K562 (cell line): ENCODE measurements around the gene VSIG2. TPM values are rescaled to one million over a fixed set of nuclear protein-coding genes. Genes with fewer than 3 reads are reported as not detected.

ENCODE experiments used
- ATF7 ChIP-seq: fragments of 450-650 bp; IDR thresholded peaks from 2 replicates; pipeline ENCODE4 v1.7.1; 2014; ENCODE audit warnings: mild to moderate bottlenecking, moderate library complexity
- CHD2 ChIP-seq: IDR thresholded peaks from 2 replicates; pipeline ENCODE4 v1.6.1; 2011; ENCODE audit warnings: low read depth, low read length
- CXXC5 ChIP-seq: fragments of 250-450 bp; sonication (Bioruptor Pico); IDR thresholded peaks from 2 replicates; pipeline ENCODE4 v1.8.0; 2022; ENCODE audit warnings: inconsistent platforms, mild to moderate bottlenecking, moderate library complexity
- ETV1 ChIP-seq: fragments of 450-650 bp; conservative IDR thresholded peaks from 2 replicates; pipeline ENCODE4 v1.6.1; 2016; ENCODE audit warnings: missing genetic modification characterization, control low read depth, low read depth, missing compliant biosample characterization
- GTF2A2 ChIP-seq: IDR thresholded peaks from 2 replicates; pipeline ENCODE4 v1.6.1; 2016; ENCODE audit warnings: mild to moderate bottlenecking, missing genetic modification characterization, missing compliant biosample characterization
- GTF2E2 ChIP-seq: fragments of 200-800 bp; sonication (Bioruptor generic); IDR thresholded peaks from 2 replicates; pipeline ENCODE4 v1.6.1; 2016; ENCODE audit warnings: missing genetic modification characterization, missing compliant biosample characterization
- HCFC1 ChIP-seq: IDR thresholded peaks from 2 replicates; pipeline ENCODE4 v1.6.1; 2012; ENCODE audit warnings: low read depth, low read length, improper control_type of control experiment
- HDAC1 ChIP-seq, 2 experiments: fragments of 450-650 bp; IDR thresholded peaks; 2 replicates each; pipeline ENCODE4 v1.6.1; 2016 to 2017; ENCODE audit warnings: inconsistent platforms in 1 of 2, mild to moderate bottlenecking in 1 of 2, moderate library complexity in 1 of 2
- HIVEP1 ChIP-seq: fragments of 250-450 bp; sonication (Bioruptor Pico); IDR thresholded peaks from 2 replicates; pipeline ENCODE4 v1.4.0; 2020; ENCODE audit warnings: mild to moderate bottlenecking
- KDM4B ChIP-seq, 2 experiments: fragments of 450-650 bp in 1 of 2; sonication (generic) in 1 of 2; IDR thresholded peaks; 2 replicates each; pipeline ENCODE4 v1.6.1; 2016 to 2017; ENCODE audit warnings: borderline replicate concordance in 2 of 2, antibody characterized with exemption in 1 of 2, low read depth in 1 of 2, mild to moderate bottlenecking in 1 of 2
- NELFE ChIP-seq: IDR thresholded peaks from 2 replicates; pipeline ENCODE4 v1.6.1; 2011; ENCODE audit warnings: mild to moderate bottlenecking; ENCODE audit not compliant: insufficient read depth, insufficient read length
- NFRKB ChIP-seq: fragments of 450-650 bp; IDR thresholded peaks from 2 replicates; pipeline ENCODE4 v1.6.1; 2016; ENCODE audit warnings: low read depth
- POLR2G ChIP-seq: fragments of 200-400 bp; formaldehyde crosslinking; IDR thresholded peaks from 2 replicates; pipeline ENCODE4 v1.6.1; 2017; ENCODE audit warnings: low read depth, mild to moderate bottlenecking, antibody characterized with exemption, low read length, moderate library complexity
- PTTG1 ChIP-seq: fragments of 450-650 bp; IDR thresholded peaks from 2 replicates; pipeline ENCODE4 v1.6.1; 2016; ENCODE audit warnings: low read depth, mild to moderate bottlenecking, missing genetic modification characterization, missing compliant biosample characterization
- SAFB ChIP-seq: fragments of 200-400 bp; formaldehyde crosslinking; IDR thresholded peaks from 2 replicates; pipeline ENCODE4 v1.6.1; 2017; ENCODE audit warnings: low read depth, low read length, borderline replicate concordance
- SMARCE1 ChIP-seq: fragments of 450-650 bp; IDR thresholded peaks from 2 replicates; pipeline ENCODE4 v1.7.1; 2016; ENCODE audit warnings: mild to moderate bottlenecking
- SP1 ChIP-seq: sonication (generic); formaldehyde crosslinking; IDR thresholded peaks from 2 replicates; pipeline ENCODE4 v1.8.1; 2022; ENCODE audit warnings: mild to moderate bottlenecking, missing genetic modification reagents
- SPI1 ChIP-seq: IDR thresholded peaks from 2 replicates; pipeline ENCODE4 v1.6.1; 2011; ENCODE audit warnings: low read depth, low read length, control low read depth, borderline replicate concordance
- TAF1 ChIP-seq: IDR thresholded peaks from 2 replicates; pipeline ENCODE4 v1.6.1; 2011; ENCODE audit warnings: mild to moderate bottlenecking, low read length, moderate library complexity; ENCODE audit not compliant: insufficient read depth, control insufficient read depth, severe bottlenecking; ENCODE audit errors: extremely low read depth
- TCFL5 ChIP-seq: fragments of 250-450 bp; sonication (Bioruptor Pico); conservative IDR thresholded peaks from 2 replicates; pipeline ENCODE4 v1.6.1; 2021; ENCODE audit warnings: mild to moderate bottlenecking, moderate library complexity, matching md5 sums
- TRIM24 ChIP-seq, 2 experiments: fragments of 450-650 bp; IDR thresholded peaks; 2 replicates each; pipeline ENCODE4 v1.6.1; 2016
- YY1 ChIP-seq, 3 experiments: IDR thresholded peaks; 2 replicates each; pipeline ENCODE4 v1.6.1; 2011; ENCODE audit warnings: low read length in 2 of 3, mild to moderate bottlenecking in 2 of 3, moderate library complexity in 2 of 3, borderline replicate concordance in 1 of 3, control low read depth in 1 of 3, low read depth in 1 of 3; ENCODE audit not compliant: insufficient read depth in 3 of 3, insufficient replicate concordance in 2 of 3, control insufficient read depth in 1 of 3, insufficient read length in 1 of 3; ENCODE audit errors: extremely low read depth in 1 of 3
- ZNF197 ChIP-seq: fragments of 200-800 bp; sonication (Bioruptor generic); IDR thresholded peaks from 2 replicates; pipeline ENCODE4 v1.6.1; 2016; ENCODE audit warnings: low read depth, missing genetic modification characterization, missing compliant biosample characterization
- polyA plus RNA-seq, 8 experiments: library from polyadenylated mRNA; depleted of rRNA in 4 of 8; stranded (reverse) in 5 of 8; unstranded in 3 of 8; fragments of >200 nt; fragmentation: Nextera tagmentation in 2 of 8; fragmentation: Illumina TruSeq in 1 of 8; extraction: Ambion mirVana in 2 of 8; extraction: Trizol in 1 of 8; gene quantifications; 2 replicates each; pipeline versions ENCODE4 v1.2.1 to v1.2.3, GENCODE V29; 2011 to 2014; ENCODE audit warnings: inconsistent platforms in 1 of 8, missing spikeins in 1 of 8
- total RNA-seq, 7 experiments: library from RNA; depleted of rRNA in 6 of 7; stranded (reverse); fragments of >200 nt in 6 of 7; fragmentation: Illumina TruSeq in 2 of 7; extraction: Trizol in 2 of 7; gene quantifications; 2 replicates each; pipeline versions ENCODE4 v1.2.1 to v1.2.3, GENCODE V29; 2011 to 2021; ENCODE audit warnings: low replicate concordance in 1 of 7
- TF ChIP-seq, protein P1 (sequence below): sonication (generic); formaldehyde crosslinking; IDR thresholded peaks from 2 replicates; pipeline ENCODE4 v1.8.1; 2023; ENCODE audit warnings: mild to moderate bottlenecking, missing genetic modification reagents
- TF ChIP-seq, protein P2 (sequence below): fragments of 250-450 bp; sonication (Bioruptor Pico); IDR thresholded peaks from 2 replicates; pipeline ENCODE4 v1.9.0; 2021; ENCODE audit warnings: mild to moderate bottlenecking, inconsistent platforms

The VSIG2 gene
- total and polyA plus RNA-seq, 9 of the 15 experiments (the other 6 are each of a cell fraction or from before 2014, with no cell fraction given), result not detected

DNA sequence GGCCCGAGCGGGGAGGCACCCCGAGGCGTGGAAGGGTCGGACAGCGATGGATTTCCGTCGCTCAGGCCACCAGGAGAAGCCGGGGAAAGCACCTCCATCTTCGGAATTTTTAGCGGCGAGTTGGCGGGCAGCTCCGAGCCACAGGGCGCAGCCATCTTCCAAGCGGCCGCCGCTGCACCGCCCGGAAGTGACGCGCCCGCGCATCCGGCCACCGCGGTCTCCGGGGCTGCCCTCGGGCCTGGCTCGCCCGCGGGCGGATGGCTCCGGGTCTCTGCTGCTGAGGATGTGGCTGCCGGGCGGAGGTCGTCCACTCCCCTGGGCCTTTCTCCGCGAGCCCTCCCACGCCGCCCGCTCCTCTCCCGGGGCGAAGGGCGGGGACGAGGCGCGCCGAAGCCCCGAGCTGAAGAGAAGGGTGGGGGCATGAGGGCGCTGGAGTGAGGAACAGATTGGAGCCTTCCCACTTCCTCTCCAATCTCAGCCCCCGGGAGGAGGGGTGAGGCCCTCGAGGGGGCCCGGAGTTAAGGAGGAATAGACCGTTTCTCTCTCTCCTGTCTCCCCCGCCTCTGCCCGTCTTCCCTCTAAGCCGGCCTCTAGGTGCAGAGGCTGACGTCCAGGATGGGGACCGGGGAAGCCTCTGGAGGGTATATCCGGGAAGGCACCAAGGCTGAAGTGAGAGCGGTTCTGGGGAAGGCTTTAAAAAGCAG, 48.3 kb upstream of the VSIG2 start, which contains the start of gene MSANTD2 (continued):
- TF ChIP-seq TRIM24 (IDR thresholded peaks at IDR 0.05) (peak in 1 of 2 experiments; percentile 49; a peak in 2 of 4 replicates), KDM4B (IDR thresholded peaks at IDR 0.05; ENCODE audit: borderline replicate concordance in 2 of 2, low read depth in 1 of 2) (peak in 1 of 2 experiments; percentile 61; a peak in 1 of 4 replicates), TCFL5 (CRISPR knock-in tag) (no peak), GTF2E2 (tag) (peak; percentile 65; the same call in 1 of the 2 replicates), HCFC1 (peak; percentile 69), HDAC1 (IDR thresholded peaks at IDR 0.05) (peak in 1 of 2 experiments; percentile 86; a peak in 2 of 4 replicates), ETV1 (tag) (peak; percentile 69), HIVEP1 (CRISPR knock-in tag) (no peak), TAF1 (peak; percentile 76), GTF2A2 (tag) (no peak), CXXC5 (CRISPR knock-in tag) (peak; percentile 64), NELFE (no peak), SPI1 (peak; percentile 87), PTTG1 (tag) (no peak), SAFB (no peak), NFRKB (0 out of 2 replicates have a peak, but pooled peaks have one; percentile 45), CHD2 (no peak), SMARCE1 (no peak), ATF7 (peak; percentile 58), SP1 (CRISPR knock-in tag) (peak; percentile 27; the same call in 1 of the 2 replicates), POLR2G (peak; percentile 97), ZNF197 (CRISPR knock-in tag) (peak; percentile 62; the same call in 1 of the 2 replicates), YY1 (IDR thresholded peaks at IDR 0.05; ENCODE audit: borderline replicate concordance in 1 of 3, control insufficient read depth in 1 of 3, extremely low read depth in 1 of 3, insufficient read depth in 3 of 3, insufficient read length in 1 of 3, insufficient replicate concordance in 2 of 3, low read depth in 1 of 3, low read length in 2 of 3) (peak; percentile 87 to 97 (median 96))
- TF ChIP-seq, protein P1, sequence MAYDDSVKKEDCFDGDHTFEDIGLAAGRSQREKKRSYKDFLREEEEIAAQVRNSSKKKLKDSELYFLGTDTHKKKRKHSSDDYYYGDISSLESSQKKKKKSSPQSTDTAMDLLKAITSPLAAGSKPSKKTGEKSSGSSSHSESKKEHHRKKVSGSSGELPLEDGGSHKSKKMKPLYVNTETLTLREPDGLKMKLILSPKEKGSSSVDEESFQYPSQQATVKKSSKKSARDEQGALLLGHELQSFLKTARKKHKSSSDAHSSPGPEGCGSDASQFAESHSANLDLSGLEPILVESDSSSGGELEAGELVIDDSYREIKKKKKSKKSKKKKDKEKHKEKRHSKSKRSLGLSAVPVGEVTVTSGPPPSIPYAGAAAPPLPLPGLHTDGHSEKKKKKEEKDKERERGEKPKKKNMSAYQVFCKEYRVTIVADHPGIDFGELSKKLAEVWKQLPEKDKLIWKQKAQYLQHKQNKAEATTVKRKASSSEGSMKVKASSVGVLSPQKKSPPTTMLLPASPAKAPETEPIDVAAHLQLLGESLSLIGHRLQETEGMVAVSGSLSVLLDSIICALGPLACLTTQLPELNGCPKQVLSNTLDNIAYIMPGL (CRISPR knock-in tag), result 0 out of 2 replicates have a peak, but pooled peaks have one; percentile 66
- TF ChIP-seq, protein P2, sequence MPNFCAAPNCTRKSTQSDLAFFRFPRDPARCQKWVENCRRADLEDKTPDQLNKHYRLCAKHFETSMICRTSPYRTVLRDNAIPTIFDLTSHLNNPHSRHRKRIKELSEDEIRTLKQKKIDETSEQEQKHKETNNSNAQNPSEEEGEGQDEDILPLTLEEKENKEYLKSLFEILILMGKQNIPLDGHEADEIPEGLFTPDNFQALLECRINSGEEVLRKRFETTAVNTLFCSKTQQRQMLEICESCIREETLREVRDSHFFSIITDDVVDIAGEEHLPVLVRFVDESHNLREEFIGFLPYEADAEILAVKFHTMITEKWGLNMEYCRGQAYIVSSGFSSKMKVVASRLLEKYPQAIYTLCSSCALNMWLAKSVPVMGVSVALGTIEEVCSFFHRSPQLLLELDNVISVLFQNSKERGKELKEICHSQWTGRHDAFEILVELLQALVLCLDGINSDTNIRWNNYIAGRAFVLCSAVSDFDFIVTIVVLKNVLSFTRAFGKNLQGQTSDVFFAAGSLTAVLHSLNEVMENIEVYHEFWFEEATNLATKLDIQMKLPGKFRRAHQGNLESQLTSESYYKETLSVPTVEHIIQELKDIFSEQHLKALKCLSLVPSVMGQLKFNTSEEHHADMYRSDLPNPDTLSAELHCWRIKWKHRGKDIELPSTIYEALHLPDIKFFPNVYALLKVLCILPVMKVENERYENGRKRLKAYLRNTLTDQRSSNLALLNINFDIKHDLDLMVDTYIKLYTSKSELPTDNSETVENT (CRISPR knock-in tag), result 0 out of 2 replicates have a peak, but pooled peaks have one; percentile 37
